Stomach (tissue), 4 donors: Measurements from ENCODE around the gene NPY5R.

Experiments
- POLR2A ChIP-seq, 4 donors: fragments of 450-650 bp; IDR thresholded peaks; one replicate each; pipeline ENCODE4 v1.6.1; 2016; ENCODE audit warnings: antibody characterized with exemption in 4 of 4, control low read depth in 2 of 4, mild to moderate bottlenecking in 1 of 4, moderate library complexity in 1 of 4
- POLR2AphosphoS5 ChIP-seq, 3 donors: sonication (generic); formaldehyde crosslinking; IDR thresholded peaks; one replicate each; pipeline ENCODE4 v1.6.1; 2016; ENCODE audit warnings: antibody characterized with exemption in 3 of 3
- TF ChIP-seq, protein P1 (sequence below), 7 experiments: fragments of 450-650 bp in 4 of 7; fragments of 200-600 bp in 3 of 7; sonication (generic) in 3 of 7; IDR thresholded peaks; one replicate each; pipeline ENCODE4 v1.5.1; 2016 to 2019; ENCODE audit warnings: antibody characterized with exemption in 7 of 7, control low read depth in 2 of 7, mild to moderate bottlenecking in 1 of 7

DNA sequence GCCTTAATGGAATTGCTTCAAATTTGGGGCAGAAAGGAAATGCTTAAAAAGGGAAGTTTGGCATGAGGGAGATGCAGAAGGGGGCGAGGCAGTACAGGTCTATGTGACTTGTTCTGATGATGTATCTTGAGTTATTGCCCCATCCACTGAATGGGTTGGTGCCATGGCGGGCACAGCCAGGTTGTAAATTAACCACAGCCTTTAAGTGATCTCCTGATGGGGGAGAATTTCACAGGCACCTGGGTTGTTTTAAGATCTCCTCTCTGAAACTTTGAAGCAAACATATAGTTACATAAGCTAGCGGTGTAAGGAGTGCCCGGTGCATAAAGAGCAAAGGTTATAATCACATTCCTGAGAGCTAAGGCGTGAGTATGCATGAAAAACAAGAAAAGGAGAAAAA lies 37.0 kb downstream of the NPY5R start:
- TF ChIP-seq, protein P1, sequence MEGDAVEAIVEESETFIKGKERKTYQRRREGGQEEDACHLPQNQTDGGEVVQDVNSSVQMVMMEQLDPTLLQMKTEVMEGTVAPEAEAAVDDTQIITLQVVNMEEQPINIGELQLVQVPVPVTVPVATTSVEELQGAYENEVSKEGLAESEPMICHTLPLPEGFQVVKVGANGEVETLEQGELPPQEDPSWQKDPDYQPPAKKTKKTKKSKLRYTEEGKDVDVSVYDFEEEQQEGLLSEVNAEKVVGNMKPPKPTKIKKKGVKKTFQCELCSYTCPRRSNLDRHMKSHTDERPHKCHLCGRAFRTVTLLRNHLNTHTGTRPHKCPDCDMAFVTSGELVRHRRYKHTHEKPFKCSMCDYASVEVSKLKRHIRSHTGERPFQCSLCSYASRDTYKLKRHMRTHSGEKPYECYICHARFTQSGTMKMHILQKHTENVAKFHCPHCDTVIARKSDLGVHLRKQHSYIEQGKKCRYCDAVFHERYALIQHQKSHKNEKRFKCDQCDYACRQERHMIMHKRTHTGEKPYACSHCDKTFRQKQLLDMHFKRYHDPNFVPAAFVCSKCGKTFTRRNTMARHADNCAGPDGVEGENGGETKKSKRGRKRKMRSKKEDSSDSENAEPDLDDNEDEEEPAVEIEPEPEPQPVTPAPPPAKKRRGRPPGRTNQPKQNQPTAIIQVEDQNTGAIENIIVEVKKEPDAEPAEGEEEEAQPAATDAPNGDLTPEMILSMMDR (IDR thresholded peaks at IDR 0.05) = no peak
- TF ChIP-seq POLR2AphosphoS5 (IDR thresholded peaks at IDR 0.05) (no peak), POLR2A (IDR thresholded peaks at IDR 0.05) (no peak)
